Mucosa of rectum (tissue), 2 donors: Measurements from ENCODE around the gene SACS.
A peak's percentile ranks its signal among the peaks of the same experiment; 100 is the strongest.

Source experiments
- H3K27ac ChIP-seq, 2 donors: one replicate each; pipeline ENCODE4 v1.7.0; 2013; ENCODE audit warnings: inconsistent platforms in 2 of 2, low read depth in 2 of 2, low read length in 2 of 2
- H3K27me3 ChIP-seq, 2 donors: one replicate each; pipeline ENCODE4 v1.7.0; 2013; ENCODE audit warnings: low read length in 2 of 2; ENCODE audit not compliant: control insufficient read depth in 2 of 2, insufficient read depth in 2 of 2
- H3K36me3 ChIP-seq, 2 donors: one replicate each; pipeline ENCODE4 v1.7.0; 2013; ENCODE audit warnings: low read length in 2 of 2; ENCODE audit not compliant: control insufficient read depth in 2 of 2, insufficient read depth in 2 of 2
- H3K4me1 ChIP-seq, 2 donors: one replicate each; pipeline ENCODE4 v1.7.0; 2013; ENCODE audit warnings: low read length in 2 of 2, mild to moderate bottlenecking in 1 of 2; ENCODE audit not compliant: control insufficient read depth in 2 of 2, insufficient read depth in 2 of 2
- H3K4me3 ChIP-seq, 2 donors: one replicate each; pipeline ENCODE4 v1.7.0; 2013; ENCODE audit warnings: low read length in 2 of 2
- H3K9ac ChIP-seq, 2 donors: one replicate each; pipeline ENCODE4 v1.7.0; 2013; ENCODE audit warnings: low read length in 2 of 2, low read depth in 1 of 2, mild to moderate bottlenecking in 1 of 2
- H3K9me3 ChIP-seq, 2 donors: one replicate each; pipeline ENCODE4 v1.7.0; 2013; ENCODE audit warnings: low read length in 2 of 2; ENCODE audit not compliant: control insufficient read depth in 2 of 2
- donor health status: healthy.
- donor health status: Normal muscosa, but diverticular disease.

The SACS gene

GRCh38 chr13:23467932-23468278, 34.4 kb upstream of the SACS start:
- Histone ChIP-seq H3K9ac (no peak overlapping the region), H3K9me3 (no peaks in the 10 kb centered on the region), H3K27ac (no peak overlapping the region), H3K36me3 (no peaks in the 10 kb centered on the region), H3K4me3 (no peak overlapping the region), H3K27me3 (peaks cover 8 to 10% of the 10 kb centered on the region in 2 donors), H3K4me1 (peaks cover 0 to 10% of the 10 kb centered on the region in 2 donors)

- Histone ChIP-seq H3K36me3 (no peaks in the 10 kb centered on the region), H3K9me3 (no peaks in the 10 kb centered on the region), H3K27me3 (peaks cover 8 to 10% of the 10 kb centered on the region in 2 donors), H3K27ac (no peak overlapping the region), H3K4me3 (no peak overlapping the region), H3K4me1 (peaks cover 0 to 10% of the 10 kb centered on the region in 2 donors), H3K9ac (no peak overlapping the region)
Measured at GRCh38 chr13:23467048-23467931, 33.8 kb upstream of the SACS start.

- Histone ChIP-seq H3K36me3 (no peaks in the 10 kb centered on the region), H3K9ac (peak overlapping the region; percentile 32 to 71), H3K4me1 (peaks cover 0 to 10% of the 10 kb centered on the region in 2 donors), H3K27ac (peak overlapping the region; percentile 5 to 61), H3K27me3 (peaks cover 8 to 13% of the 10 kb centered on the region in 2 donors), H3K4me3 (peak overlapping the region; percentile 46 to 76), H3K9me3 (no peaks in the 10 kb centered on the region)
Measured at GRCh38 chr13:23466144-23467002, 32.9 kb upstream of the SACS start.

GRCh38 chr13:23463661-23464060, 30.2 kb upstream of the SACS start:
- Histone ChIP-seq H3K27me3 (peaks cover 4 to 13% of the 10 kb centered on the region in 2 donors), H3K4me3 (no peak overlapping the region), H3K27ac (no peak overlapping the region), H3K4me1 (peaks cover 0 to 10% of the 10 kb centered on the region in 2 donors), H3K9me3 (no peaks in the 10 kb centered on the region), H3K9ac (no peak overlapping the region), H3K36me3 (no peaks in the 10 kb centered on the region)

GRCh38 chr13:23462815-23463559, 29.5 kb upstream of the SACS start:
- peaks cover 4 to 13% of the 10 kb centered on the region in 2 donors for H3K27me3 ChIP-seq
- H3K36me3 ChIP-seq: no peaks in the 10 kb centered on the region
- no peak overlapping the region for H3K4me3 ChIP-seq
- no peaks in the 10 kb centered on the region for H3K9me3 ChIP-seq
- peaks cover 0 to 10% of the 10 kb centered on the region in 2 donors for H3K4me1 ChIP-seq
- H3K9ac ChIP-seq: no peak overlapping the region
- no peak overlapping the region for H3K27ac ChIP-seq

- Histone ChIP-seq H3K9me3 (no peaks in the 10 kb centered on the region), H3K27ac (no peak overlapping the region), H3K4me3 (no peak overlapping the region), H3K27me3 (peaks cover 4 to 13% of the 10 kb centered on the region in 2 donors), H3K36me3 (no peaks in the 10 kb centered on the region), H3K4me1 (peaks cover 0 to 6% of the 10 kb centered on the region in 2 donors), H3K9ac (no peak overlapping the region)
Measured at GRCh38 chr13:23461544-23461943, 28.0 kb upstream of the SACS start.

GRCh38 chr13:23460921-23461320, 27.4 kb upstream of the SACS start:
- Histone ChIP-seq H3K36me3 (no peaks in the 10 kb centered on the region), H3K27me3 (peaks cover 2 to 11% of the 10 kb centered on the region in 2 donors), H3K9ac (no peak overlapping the region), H3K27ac (no peak overlapping the region), H3K4me3 (no peak overlapping the region), H3K4me1 (peaks cover 0 to 2% of the 10 kb centered on the region in 2 donors), H3K9me3 (no peaks in the 10 kb centered on the region)

GRCh38 chr13:23460309-23460708, 26.8 kb upstream of the SACS start:
- Histone ChIP-seq H3K9ac (no peak overlapping the region), H3K9me3 (no peaks in the 10 kb centered on the region), H3K4me3 (no peak overlapping the region), H3K27me3 (peaks cover 0 to 7% of the 10 kb centered on the region in 2 donors), H3K27ac (no peak overlapping the region), H3K36me3 (no peaks in the 10 kb centered on the region), H3K4me1 (no peaks in the 10 kb centered on the region)

- H3K4me1 ChIP-seq: no peaks in the 10 kb centered on the region
- H3K4me3 ChIP-seq: no peak overlapping the region
- no peaks in the 10 kb centered on the region for H3K36me3 ChIP-seq
- H3K9ac ChIP-seq: no peak overlapping the region
- no peaks in the 10 kb centered on the region for H3K9me3 ChIP-seq
- peaks cover 0 to 2% of the 10 kb centered on the region in 2 donors for H3K27me3 ChIP-seq
- H3K27ac ChIP-seq: no peak overlapping the region
Measured at GRCh38 chr13:23458989-23459388, 25.5 kb upstream of the SACS start.
